HG03469 (cell line): ENCODE measurements around the gene MUC5AC.
"Not testable (repeated sequence)": the region's sequence is repeated elsewhere in the genome, so short reads cannot be mapped to it uniquely, and the experiment has no call there.

Experiments
- ATAC-seq: cut with Tn5 transposase; IDR thresholded peaks from one replicate; pipeline ENCODE4 v1.9.1; 2021; ENCODE audit warnings: mild to moderate bottlenecking, moderate library complexity, moderate number of reproducible peaks; ENCODE audit not compliant: unreplicated experiment

Gene MUC5AC

GRCh38 chr11:1204381-1205101 lies 46.8 kb downstream of the MUC5AC start:
- no peak for ATAC-seq

GRCh38 chr11:1205121-1205986 lies 47.6 kb downstream of the MUC5AC start:
- no peak for ATAC-seq

GRCh38 chr11:1205987-1206331 lies 48.2 kb downstream of the MUC5AC start:
- ATAC-seq = no peak

- no peak for ATAC-seq
These were observed 48.9 kb downstream of the MUC5AC start for GRCh38 chr11:1206391-1207271.

- no peak for ATAC-seq
These were observed 49.8 kb downstream of the MUC5AC start for GRCh38 chr11:1207401-1208143.

- no peak for ATAC-seq
These were observed 50.3 kb downstream of the MUC5AC start for GRCh38 chr11:1208144-1208393.

- no peak for ATAC-seq
These were observed 50.9 kb downstream of the MUC5AC start for GRCh38 chr11:1208394-1209261.

GRCh38 chr11:1209371-1210057 lies 51.8 kb downstream of the MUC5AC start:
- ATAC-seq = no peak

GRCh38 chr11:1211838-1212237 lies 54.1 kb downstream of the MUC5AC start:
- ATAC-seq = no peak

GRCh38 chr11:1215826-1216225 lies 58.1 kb downstream of the MUC5AC start:
- not testable (repeated sequence) for ATAC-seq

- ATAC-seq = no peak
These were observed 59.4 kb downstream of the MUC5AC start for GRCh38 chr11:1217151-1217550.

- no peak for ATAC-seq
These were observed 60.6 kb downstream of the MUC5AC start for GRCh38 chr11:1218256-1218787.

- ATAC-seq = no peak
These were observed 61.2 kb downstream of the MUC5AC start for GRCh38 chr11:1218788-1219445.

- ATAC-seq = no peak
These were observed 61.7 kb downstream of the MUC5AC start for GRCh38 chr11:1219446-1219833.

- ATAC-seq = no peak
These were observed 62.4 kb downstream of the MUC5AC start for GRCh38 chr11:1219834-1220815.

GRCh38 chr11:1220941-1221721 lies 63.4 kb downstream of the MUC5AC start:
- no peak for ATAC-seq
